Right ventricle myocardium superior (tissue), 1 donor: ENCODE measurements around the gene NUDT7. TPM values are rescaled to one million over a fixed set of nuclear protein-coding genes. Genes with fewer than 3 reads are reported as not detected.

Experiments
- ATAC-seq: fragments of 200-7000 bp; cut with Tn5 transposase; one replicate; pipeline ENCODE4 v1.9.1; 2020; ENCODE audit warnings: mild to moderate bottlenecking; ENCODE audit not compliant: poor library complexity
- DNase-seq: peaks from one replicate; pipeline ENCODE4 v3.0.0-alpha.2; 2020
- intact Hi-C: fragments of 100-400 bp; cut with DNase I; formaldehyde crosslinking; loops from one replicate; pipeline ENCODE4 v1.11.2; 2022
- long read RNA-seq: library from polyadenylated mRNA; unstranded; transcript quantifications from one replicate; pipeline ENCODE4 v2.0.0, GENCODE V29; 2021
- total RNA-seq: library from RNA; stranded (reverse); fragmentation: NEBNext Ultra II Directional; extraction: Animal tissue kit (Norgen Biotek cat#: 25700); gene quantifications from one replicate; pipeline ENCODE4 v1.2.1, GENCODE V29; 2021
- donor health status: DM: no; HTN: yes; CAD: no; lungs with severe emphysema.

NUDT7 gene
- total RNA-seq: 45.5 TPM
- long read RNA-seq, transcript NUDT7-201 (4 exons, 1,096 nt): minor isoform, 10 of 90 reads
- long read RNA-seq, transcript NUDT7-202 (3 exons, 930 nt): major isoform, 28 of 90 reads
- long read RNA-seq, transcript NUDT7-205 (5 exons, 899 nt): minor isoform, 27 of 90 reads
- long read RNA-seq, partial matches to known transcripts: 11 of 90 reads
- long read RNA-seq, other reads (novel, unspliced or antisense): 13 of 90 reads

DNA sequence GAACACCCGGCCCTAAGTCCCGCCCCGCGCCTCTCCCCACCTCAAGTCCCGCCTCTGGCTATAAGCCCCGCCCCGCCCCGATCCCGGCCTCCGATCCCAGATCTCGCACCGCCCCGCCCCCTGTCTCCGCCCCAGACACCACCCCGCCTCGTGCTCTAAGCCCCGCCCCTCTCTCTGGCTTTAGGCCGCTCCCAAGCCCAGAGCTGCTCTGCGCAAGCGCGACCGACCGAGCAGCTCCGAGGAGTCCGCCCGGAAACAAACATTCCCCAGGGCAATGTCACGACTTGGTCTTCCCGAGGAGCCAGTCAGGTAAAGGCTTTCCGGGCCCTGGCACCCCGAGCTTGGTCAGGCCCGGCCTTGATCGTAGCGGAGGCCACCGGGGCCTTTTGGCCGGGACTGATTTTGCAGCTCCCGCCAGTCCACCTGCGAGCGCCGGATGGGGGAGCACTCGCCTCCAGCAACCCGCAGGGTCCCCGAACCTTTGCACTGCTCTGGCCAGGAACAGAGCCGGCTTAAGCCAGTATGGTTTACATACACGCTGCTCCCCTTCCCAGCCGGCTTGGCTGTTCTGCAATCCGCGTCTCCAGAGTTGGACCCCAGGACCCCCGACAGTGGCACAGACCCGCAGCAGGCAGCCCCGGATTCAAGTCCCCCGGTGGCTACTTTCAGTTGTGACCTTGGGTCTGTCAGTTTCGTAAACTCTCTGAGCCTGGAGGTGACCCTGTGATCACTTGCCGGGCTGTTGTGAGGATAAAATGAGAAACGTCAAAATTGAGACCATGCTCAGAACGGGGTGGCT is at the start of gene NUDT7:
Gene NUDT7 (plus strand): TSS at position 206 of the 799 bp plus-strand sequence. CDS start 69 bp downstream, at position 275.
- ATAC-seq (peak; percentile 99), DNase-seq (peak; percentile 100)
- intact Hi-C loops: no loop called here

DNA sequence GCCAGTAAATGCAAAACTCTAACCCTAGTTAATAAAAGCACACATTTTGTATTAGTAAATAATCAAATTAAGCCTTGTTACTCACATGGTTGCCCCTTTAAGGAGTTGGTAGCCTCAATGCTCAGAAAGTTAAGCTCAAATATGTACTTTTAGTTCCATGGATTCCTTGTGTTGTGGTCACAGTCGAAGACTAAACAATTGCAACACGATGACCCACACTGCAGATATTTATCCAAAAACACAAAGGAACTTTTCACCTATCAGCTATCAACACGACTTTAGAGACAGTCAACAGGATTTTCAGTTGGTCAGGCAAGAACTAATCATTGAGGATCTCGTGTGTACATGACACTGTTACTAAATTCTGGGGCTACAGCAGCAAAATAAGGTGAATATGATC is 47.4 kb upstream of the NUDT7 start:
- ATAC-seq (no peak), DNase-seq (no peak)
- intact Hi-C loops: loop anchor here (2.0 to 10.0 kb wide), 2 partner anchors 296 to 330 kb away; no protein-coding TSS in a partner anchor

DNA sequence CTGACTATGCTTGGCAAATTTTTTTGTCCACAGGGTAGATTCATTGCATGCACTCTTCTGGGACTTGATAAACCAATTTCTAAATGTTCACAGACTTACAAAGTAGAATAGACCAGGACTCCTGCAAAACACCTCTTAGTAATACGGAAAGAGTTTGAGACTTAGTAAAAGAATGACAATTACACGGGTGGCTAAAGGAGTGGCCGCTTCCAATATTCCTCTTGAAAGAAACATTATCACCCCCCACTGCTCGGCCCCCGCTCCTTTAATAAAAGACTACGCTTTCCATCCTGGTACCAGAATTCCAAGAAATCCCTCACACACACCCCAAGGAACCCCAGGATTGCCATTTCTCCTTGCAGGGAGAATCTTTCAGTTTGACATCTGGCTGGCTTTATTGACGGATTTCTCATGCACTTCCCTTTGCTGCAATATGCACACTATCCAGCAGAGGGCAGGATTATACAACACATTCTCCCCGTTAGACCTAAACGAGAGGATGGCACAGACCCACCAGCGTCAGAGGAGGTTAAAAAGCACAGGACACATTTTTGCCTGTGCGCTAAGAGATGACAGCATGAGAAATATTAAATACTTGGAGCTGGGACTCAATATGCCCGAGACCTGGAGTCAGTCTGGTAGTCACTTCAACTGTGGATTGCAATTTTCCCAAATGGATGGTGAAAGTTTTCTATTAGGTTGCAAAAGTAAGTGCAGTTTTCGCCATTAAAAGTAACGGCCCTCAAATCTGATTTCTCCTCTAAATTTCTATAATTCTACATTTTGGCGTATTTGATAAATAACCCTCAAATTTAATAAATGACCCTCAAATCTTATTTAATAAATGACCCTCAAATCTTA is 46.6 kb upstream of the NUDT7 start:
- DNase-seq (peak; percentile 44), ATAC-seq (peak; percentile 92)
- intact Hi-C loops: loop anchor here (2.0 to 10.0 kb wide), 2 partner anchors 295 to 329 kb away; no protein-coding TSS in a partner anchor

DNA sequence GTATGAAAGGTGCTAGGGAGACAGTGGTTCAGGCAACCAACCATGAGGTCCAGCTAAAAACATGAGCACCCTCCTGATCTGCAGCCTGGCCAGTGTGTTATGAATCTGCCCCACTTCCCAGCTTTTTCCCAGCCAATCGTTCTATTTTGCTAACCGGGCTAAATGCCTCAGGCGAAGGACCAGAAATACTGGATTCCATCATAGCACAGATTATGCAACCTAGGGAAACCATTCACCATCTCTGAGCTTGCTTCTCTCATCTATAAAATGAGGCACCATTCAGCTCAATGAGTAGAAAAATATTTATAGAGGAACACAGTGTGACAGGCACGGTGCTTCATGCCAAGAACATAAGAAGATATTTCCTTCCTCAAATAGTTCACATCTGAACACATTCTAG is 45.2 kb upstream of the NUDT7 start:
- no peak for DNase-seq
- intact Hi-C loops: loop anchor here (10.0 kb wide), 1 partner anchor 328 kb away; no protein-coding TSS in a partner anchor
- no peak for ATAC-seq

DNA sequence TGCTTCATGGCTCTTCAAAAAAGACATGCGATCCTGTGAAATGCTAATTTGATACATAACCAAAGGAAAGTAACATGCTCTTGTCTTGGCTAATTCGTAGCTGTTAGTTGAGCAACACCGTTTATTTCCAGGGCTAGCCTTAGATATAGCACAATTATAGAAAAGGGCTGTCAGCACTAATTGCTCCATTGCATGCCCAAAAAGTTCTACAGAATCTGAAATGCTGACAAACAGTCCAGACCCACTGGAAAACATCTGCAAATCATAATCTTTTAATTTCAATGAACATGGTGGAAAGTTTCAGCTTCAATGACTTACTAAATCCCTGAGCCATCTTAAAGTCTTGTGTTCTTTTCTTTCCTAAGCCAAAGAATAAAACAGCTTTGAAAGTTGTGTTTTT is 42.9 kb upstream of the NUDT7 start:
- intact Hi-C loops: loop anchor here (10.0 kb wide), 1 partner anchor 325 kb away; no protein-coding TSS in a partner anchor
- ATAC-seq (no peak), DNase-seq (no peak)

DNA sequence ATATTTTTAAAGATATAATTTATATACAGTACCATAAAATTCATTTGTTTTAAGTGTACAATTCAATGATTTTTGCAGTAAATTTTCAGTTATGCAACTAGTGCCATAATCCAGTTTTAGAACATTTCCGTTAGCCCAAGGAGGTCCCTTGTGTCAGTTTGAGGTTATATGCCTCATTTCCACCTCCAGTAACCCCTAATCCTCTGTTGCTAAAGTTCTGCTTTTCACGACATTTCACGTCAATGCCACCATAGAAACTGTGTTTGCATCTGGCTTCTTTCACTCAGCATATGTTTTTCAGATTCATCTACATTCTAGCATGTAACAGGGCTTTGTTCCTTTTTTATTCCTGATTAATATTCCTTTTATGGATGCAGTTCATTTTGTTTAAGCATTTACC is 42.4 kb upstream of the NUDT7 start:
- ATAC-seq: no peak
- no peak for DNase-seq
- intact Hi-C loops: loop anchor here (10.0 kb wide), 1 partner anchor 325 kb away; no protein-coding TSS in a partner anchor

DNA sequence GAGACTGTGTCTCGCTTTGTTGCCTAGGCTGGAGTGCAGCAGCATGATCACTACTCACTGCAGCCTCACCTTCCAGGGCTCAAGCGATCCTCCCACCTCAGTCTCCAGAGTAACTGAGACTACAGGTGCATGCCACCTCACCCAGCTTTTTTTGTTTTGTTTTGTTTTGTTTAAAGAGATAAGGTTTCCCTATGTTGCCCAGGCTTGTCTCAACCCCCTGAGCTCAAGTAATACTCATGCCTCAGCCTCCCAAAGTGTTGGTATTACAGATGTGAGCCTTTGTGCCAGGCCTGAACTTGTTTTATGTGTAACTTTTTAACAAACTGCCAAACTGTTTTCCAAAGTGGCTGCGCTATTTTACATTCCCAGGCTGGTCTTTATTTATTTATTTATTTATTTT is 41.8 kb upstream of the NUDT7 start:
- intact Hi-C loops: no loop called here
- no peak for DNase-seq
- no peak for ATAC-seq

DNA sequence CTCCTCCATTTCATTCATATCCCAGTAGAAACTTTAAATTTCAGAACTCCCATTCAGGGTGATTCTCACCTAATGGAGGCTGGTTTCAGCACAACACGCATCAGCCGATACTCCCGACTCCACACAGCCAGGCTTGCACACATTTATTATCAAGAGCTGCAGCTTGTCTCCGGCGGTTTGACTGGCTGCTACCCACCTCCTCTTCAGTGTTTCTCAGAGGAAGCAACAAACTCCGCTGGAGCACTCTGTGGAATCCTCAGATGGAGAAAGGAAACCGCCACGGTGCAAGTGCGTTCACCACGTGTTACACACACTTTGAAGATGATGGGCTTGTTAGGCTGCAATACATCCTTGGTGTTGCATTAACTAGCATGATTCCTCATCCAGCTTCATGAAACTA is 39.7 kb upstream of the NUDT7 start:
- ATAC-seq (no peak), DNase-seq (no peak)
- intact Hi-C loops: no loop called here

DNA sequence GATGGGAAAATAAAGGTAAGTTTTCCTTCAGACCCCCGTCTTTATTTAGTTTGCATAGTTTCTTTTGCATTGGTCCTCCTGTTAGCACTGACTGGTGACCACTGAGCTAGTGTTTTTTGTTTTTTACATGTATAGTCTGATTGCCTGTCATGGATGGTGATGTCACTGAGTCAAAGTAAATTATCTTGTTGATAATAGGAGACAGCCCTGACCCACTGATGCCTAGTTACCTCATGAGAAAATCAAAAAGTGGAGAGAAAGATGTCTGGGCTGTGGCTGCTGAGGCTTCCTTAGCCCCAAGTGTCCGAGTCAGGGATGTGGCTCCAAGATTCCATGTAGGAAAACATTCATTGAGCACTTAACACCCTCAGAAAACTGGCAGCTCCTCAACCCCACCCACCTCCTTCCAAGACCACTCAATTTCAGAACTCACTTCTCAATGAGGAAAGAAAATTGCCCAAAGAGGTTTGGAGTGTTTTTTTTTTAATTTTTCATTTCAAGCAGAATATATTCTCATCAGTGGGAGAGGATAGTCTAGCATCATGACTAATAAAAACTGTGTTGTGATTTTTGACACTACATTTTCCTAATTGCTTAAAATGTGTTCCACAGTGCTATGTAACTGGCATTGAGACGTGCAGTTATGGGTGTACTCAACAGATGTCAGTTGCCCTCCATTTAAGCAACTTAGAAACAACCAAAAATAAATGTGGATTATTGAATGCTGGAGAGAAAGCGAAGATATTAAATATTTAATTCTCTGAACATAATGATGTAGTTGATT is 38.7 kb upstream of the NUDT7 start:
- intact Hi-C loops: no loop called here
- no peak for DNase-seq
- no peak for ATAC-seq

DNA sequence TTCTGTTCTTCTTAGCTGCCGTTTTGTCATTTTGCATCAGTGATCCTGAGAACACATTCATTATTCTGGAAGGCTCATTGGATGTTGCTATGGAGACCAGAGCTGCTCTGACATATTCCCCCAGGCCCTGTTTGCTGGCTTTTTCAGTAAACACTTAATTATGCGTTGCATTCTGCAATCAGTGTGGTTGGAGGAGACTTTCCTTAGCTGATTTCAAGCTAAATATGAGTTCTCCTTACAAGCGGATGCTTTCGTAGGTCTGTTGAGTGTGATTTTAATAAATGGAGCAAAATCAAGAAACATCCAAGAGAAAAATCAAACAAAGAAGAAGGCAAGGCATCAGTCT is 38.2 kb upstream of the NUDT7 start:
- intact Hi-C loops: no loop called here
- ATAC-seq: no peak
- no peak for DNase-seq

DNA sequence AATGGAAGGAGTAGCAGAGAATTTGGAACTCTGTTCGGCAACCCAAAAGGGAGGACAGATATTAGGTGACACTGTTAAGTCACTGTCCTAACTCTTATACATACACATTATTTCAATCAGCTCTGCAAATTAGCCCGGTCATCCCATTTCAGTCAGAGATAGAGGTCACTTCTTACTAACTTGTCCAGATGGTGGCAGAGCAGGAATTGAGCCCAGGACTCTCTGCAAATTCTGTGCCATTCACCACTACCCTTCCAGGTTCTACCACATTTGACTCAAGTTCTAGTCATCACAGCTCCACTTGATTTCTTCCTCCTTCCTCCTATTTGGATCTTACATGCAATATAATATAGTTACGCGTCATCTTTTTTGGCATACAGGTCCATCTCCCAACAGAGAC is 35.9 kb upstream of the NUDT7 start:
- ATAC-seq: no peak
- intact Hi-C loops: no loop called here
- no peak for DNase-seq

DNA sequence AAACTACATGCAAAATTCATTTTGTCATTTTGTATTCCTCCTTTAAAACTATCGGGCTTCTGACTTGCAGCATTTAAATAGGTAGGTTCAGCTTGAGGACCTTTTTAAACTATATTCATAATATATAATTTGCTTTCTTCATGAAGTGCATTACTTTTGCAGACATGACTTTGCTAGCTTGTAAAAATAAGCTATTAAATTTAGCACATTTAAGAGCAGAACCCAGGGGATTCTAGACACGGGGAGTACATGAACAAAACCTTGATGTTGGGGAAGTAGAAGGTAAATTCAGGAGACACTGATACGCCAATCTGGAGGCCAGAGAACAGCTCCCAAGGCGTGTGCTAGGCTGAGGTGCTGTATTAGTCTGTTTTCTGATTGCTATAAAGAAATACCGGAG is 32.3 kb upstream of the NUDT7 start:
- ATAC-seq: no peak
- no peak for DNase-seq
- intact Hi-C loops: no loop called here

DNA sequence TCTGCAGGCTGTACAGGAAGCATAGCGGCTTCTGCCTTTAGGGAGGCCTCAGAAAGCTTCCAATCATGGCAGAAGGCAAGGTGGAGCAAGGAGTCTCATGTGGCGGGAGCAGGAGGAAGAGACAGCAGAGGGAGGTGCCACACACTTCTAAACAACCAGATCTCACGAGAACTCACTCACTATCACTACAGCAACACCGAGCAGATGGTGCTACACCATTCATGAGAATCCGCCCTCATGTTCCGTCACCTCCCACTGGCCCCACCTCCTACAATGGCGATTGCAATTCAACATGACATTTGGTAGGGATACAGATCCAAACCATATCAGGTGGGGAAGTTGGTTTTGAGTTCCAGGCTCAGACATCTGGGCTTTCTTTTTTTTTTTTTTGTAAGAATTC is 31.9 kb upstream of the NUDT7 start:
- intact Hi-C loops: no loop called here
- ATAC-seq (no peak), DNase-seq (no peak)

DNA sequence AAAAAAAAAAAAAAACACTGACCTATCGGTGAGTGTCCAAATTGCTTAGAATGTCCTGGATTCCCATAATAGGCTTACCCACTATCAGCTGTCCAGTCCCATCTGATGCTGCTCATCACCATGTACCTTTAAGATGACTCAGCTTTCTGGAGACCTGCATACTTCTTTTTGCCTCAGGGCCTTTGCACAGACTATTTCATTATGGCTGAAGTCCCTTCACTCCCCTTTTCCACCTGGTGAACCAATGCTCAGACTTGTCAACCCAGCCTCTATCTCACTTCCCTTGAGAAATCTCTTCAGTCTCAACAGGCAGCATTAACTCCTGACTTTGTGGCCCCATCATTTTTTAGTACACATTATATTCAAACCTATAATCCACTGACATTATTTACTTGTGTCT is 29.7 kb upstream of the NUDT7 start:
- intact Hi-C loops: no loop called here
- DNase-seq (no peak), ATAC-seq (no peak)

DNA sequence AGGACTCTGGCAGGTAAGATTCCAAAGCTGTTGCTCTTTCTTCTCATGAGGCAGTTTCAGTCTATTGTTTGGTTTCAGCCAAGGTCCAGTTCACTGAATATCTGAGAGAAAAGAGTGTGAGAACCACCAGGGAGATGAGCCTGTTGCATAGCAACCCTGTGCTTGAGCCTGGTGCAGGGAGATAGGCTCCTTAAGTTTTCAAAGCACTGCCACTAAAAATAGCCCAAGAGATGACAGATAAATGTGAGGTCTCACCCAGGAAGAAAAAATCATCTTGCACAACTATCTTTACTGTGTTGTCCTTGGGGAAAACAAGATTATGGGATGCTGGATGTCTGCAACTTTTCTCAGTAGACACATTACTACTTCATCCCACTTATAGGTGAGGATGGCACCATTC is 26.2 kb upstream of the NUDT7 start:
- intact Hi-C loops: no loop called here
- DNase-seq (no peak), ATAC-seq (no peak)

DNA sequence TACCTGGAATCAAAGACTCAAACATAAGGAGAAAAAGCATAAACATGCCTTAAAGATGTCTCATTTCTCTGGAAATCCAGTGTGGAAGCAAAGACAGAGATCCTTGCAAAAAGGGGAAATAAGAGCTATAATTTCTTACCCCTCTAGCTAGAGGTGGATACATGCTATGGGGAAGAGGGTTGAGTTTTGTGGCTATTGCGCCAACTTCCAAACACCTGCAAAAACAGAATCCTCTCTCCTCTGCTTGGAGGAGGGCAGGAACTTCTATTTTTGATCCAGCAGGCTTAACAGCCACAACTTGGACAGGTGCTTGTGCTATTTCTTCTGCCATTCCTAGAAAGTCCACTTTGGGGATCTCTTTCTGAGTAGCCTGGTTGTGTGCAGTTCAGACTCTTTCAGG is 21.5 kb upstream of the NUDT7 start:
- ATAC-seq (no peak), DNase-seq (no peak)
- intact Hi-C loops: no loop called here

DNA sequence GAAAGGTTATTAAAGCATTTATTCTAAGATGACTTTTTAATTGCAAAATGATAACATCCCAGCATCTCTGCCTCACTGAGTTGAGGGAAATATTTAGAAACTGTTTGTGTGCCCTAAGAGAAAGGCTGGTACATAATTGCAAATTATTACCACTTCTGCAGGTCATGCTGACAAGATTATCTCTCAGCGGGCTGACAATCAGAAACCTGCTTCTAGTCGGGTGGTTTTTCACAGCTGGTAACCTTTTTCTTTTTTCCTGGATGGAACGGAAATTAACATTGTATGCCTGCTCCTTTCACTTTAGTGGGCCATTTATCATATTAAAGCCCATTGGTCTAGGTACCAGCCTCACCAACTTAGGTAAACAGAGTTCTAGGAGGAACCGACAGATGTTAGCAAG is 17.0 kb upstream of the NUDT7 start:
- no peak for ATAC-seq
- intact Hi-C loops: no loop called here

DNA sequence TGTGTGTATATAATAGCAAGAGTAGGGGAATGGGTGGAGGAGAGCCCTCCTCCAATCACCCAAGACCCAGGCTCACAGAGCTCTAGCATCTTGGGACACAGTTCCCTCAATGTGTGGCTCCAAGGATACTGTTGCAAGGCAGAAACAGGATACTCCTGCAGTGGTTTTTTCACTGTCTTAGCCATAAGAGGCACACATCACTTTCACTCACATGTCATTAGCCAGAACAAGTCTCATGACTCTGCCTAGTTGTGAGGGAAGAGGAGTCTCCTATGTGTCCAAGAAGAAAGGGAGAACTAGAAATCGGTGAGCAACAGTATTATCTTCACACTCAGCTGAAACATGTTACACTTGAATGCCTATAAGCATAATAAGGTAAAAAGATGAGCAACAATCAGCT is 11.1 kb upstream of the NUDT7 start:
- no peak for DNase-seq
- ATAC-seq: no peak
- intact Hi-C loops: no loop called here

More for the DNA sequence above, 17.0 kb upstream of the NUDT7 start:
- no peak for DNase-seq

DNA sequence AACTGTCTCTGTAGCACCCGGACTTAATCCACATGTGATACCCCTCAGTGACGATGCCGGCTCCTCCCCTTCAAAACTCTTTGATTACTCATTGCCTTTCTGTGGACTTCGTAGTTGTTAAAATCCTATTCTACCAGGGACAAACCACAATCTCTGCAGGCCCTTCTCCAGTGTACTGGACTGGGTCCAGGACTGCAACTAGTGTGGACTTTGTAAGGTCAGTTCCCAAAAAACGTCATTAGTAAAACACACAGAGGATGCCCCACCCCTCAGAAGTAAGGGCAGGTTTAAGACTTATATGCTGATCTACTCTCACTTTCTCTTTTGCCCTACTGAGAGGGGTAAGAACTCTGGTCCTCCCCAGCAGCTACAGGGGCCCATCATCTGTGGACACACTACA is 10.5 kb upstream of the NUDT7 start:
- DNase-seq (no peak), ATAC-seq (no peak)
- intact Hi-C loops: no loop called here
